Germinal center (tissue), 1 donor: Measurements from ENCODE around the gene HRH3.

Source experiments
- DNase-seq: peaks from one replicate; pipeline ENCODE4 v3.0.0; 2012; ENCODE audit warnings: mixed read lengths, low spot score

HRH3 gene

DNA sequence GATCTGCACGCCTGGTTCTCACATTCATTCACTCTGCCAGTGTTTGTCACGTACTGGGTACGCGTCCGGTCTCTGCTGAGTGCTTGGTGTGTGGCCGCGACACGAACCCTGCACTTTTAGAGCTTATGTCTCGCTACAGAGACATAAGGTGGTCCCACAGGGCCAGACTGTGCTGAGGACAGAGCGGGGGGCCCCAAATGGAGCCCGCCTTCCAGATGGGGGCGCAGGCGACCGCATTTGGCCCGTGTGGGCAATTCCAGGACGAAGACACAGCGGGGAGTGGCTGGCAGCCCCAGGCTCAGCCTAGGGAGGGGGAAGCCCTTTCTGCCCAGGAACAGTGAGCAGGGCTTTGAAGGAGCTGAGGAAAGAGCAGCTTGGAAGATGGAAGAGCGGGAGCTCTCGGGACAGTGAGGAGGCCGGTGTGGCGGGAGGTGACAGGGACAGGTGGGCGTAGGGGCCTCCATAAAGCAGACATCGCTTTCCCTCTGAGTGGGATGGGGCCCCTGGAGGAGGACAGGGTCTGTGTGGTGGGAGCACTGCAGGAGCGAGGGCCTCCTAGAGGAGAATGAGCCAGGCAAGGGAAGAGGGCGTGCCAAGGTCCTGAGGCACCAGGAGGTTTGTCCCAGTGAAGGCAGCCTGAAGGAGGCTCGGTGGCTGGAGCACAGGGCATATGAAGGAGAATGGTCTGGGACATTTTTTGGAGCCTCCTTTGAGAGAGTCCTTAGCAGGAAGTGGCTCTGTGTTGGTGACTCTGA, 45.0 kb downstream of the HRH3 start:
- no peak for DNase-seq

- DNase-seq = no peak
Observed at GRCh38 chr20:62174021-62174804, 45.9 kb downstream of the HRH3 start.

GRCh38 chr20:62172666-62173065, 47.4 kb downstream of the HRH3 start:
- no peak for DNase-seq

DNA sequence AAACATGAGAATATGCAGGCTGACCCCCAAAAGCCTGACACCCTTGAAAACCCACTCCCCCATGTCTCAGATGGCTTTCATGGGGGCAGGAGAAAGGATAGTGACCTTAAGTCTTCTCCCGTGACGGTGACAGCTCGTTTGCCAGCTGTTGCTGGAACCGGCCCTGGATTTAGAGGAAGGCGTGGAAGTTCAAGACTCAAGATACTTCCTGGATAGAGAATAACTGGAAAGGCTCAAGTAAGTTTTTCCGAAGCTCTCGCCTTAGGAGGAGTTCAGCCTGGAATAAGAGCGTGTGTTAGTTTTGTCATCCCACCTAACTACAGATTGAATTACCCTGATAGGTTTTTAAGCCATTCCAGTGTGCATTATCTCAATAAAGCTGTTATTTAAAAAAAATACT, 48.8 kb downstream of the HRH3 start:
- no peak for DNase-seq

DNA sequence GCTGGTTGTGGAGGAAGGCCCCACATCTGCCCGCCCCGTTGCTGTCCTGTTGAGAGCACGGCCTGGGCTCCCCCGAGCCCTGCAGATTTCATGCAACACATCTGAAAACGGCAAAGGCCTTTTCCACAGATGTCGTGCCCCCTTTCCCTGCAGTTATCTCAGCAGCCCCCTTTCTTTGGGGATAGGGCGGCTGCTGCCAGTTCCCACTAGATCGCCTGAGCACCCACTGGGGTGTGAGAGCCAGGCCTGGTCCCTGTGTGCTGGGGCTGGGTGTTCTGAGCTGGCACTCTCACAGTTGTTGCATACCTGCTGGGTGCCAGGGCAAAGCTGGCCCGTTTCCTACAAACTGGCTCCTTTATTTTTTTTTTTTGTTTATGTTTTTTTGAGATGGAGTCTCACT, 49.5 kb downstream of the HRH3 start:
- DNase-seq = no peak

DNA sequence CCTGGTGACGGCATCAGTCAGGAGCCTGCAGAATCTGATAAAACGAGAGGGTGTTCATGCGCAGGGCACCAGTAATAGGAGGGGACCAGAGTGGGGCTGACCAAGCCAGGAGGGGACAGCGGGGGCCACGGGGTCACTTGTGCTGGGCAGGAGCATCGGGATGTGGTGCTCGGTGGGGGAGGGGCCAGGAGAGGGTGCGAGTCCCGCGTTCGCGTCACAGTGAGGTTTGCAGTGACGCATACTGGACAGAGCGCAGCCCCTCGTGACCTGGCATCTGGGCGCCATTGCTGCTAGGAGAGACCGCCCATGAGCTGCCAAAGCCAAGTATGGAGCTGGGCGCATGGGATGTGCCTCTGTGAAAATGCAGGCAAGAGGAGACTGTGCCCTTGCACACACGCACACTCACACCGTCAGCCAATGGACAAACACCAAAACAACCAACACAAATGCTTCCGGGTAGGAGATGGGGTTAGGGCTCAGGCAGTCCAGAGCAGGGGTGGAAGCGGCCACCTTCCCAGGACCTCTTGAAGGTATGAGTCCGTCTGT, 51.1 kb downstream of the HRH3 start:
- DNase-seq = no peak

- no peak for DNase-seq
Observed at GRCh38 chr20:62168061-62168460, 52.0 kb downstream of the HRH3 start.

DNA sequence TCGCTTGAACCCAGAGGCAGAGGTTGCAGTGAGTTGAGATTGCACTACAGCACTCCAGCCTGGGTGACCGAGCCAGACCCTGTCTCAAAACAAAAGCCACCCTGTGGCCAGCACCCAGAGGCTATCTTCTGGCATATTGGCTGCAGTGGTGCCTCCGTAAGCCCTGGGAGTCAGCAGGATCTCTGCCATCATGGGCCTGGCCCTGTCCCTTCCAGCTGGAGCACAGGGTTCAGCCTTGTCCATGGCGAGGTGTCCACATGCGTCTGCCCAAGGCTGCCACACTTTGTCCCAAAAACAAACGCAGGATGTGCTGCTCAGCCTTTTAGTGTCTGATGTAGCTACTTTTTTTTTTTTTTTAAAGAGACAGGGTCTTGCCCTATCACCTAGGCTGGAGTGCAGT, 52.6 kb downstream of the HRH3 start:
- DNase-seq = no peak

DNA sequence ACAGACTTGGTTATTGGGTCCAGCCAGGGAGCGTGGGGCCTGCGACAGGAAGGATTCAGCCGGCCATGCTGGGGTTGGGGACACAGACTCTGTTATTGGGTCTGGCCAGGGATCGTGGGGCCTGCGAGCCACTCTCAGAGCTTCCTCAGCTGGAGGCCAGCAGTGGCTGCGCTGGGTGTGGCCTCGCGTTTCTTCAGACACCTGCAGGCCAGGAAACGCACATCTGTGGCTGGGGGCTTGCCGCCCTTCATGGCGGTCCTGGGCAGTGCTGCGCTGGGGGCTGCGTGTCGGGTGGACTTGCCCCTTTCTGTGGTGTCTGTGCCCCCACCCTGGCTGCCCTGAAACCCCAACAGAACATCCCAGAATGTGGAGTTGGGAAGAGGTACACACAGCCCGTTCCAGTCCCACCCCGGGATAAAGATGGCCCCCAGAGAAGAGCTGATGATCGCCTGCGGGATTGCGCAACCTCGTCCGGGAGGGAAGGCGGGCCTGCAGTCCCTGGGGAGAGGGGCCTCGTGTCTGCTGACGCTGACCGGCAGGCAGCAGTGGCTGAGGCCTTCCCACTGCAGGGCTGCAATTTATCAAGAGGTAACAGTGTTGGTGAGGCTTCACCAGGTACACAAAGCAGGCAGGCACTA, 54.2 kb downstream of the HRH3 start:
- no peak for DNase-seq
